Endodermal cell (in vitro differentiated cells): Measurements from ENCODE around the gene SLC35A2. TPM values are rescaled to one million over a fixed set of nuclear protein-coding genes. Genes with fewer than 3 reads are reported as not detected.

Experiments used
- DNase-seq: peaks from one replicate; pipeline ENCODE4 v3.0.0-alpha.2; 2017
- H3K27ac ChIP-seq: 2 replicates; pipeline ENCODE4 v1.5.1; 2013; ENCODE audit warnings: mild to moderate bottlenecking, low read depth, low read length, moderate library complexity
- H3K27me3 ChIP-seq: 2 replicates; pipeline ENCODE4 v1.6.1; 2013; ENCODE audit warnings: mild to moderate bottlenecking, low read length, moderate library complexity; ENCODE audit not compliant: insufficient read depth, control insufficient read depth, poor library complexity, severe bottlenecking
- H3K36me3 ChIP-seq: 2 replicates; pipeline ENCODE4 v1.7.0; 2013; ENCODE audit warnings: mild to moderate bottlenecking, low read length, moderate library complexity; ENCODE audit not compliant: control insufficient read depth, insufficient read depth
- H3K4me1 ChIP-seq: one replicate; pipeline ENCODE4 v1.7.0; 2013; ENCODE audit warnings: low read length; ENCODE audit not compliant: control insufficient read depth, insufficient read depth
- H3K4me3 ChIP-seq: 2 replicates; pipeline ENCODE4 v1.5.1; 2013; ENCODE audit warnings: mild to moderate bottlenecking, low read length, moderate library complexity
- H3K9ac ChIP-seq: 2 replicates; pipeline ENCODE4 v1.6.1; 2013; ENCODE audit warnings: mild to moderate bottlenecking, low read length, moderate library complexity; ENCODE audit not compliant: poor library complexity, severe bottlenecking; ENCODE audit errors: extremely low read depth
- H3K9me3 ChIP-seq: 2 replicates; pipeline ENCODE4 v1.6.1; 2013; ENCODE audit warnings: mild to moderate bottlenecking, low read length, moderate library complexity; ENCODE audit not compliant: control insufficient read depth
- H3K27ac Mint-ChIP-seq: 2 replicates; pipeline ENCODE4 v1.8.0; 2020; ENCODE audit warnings: mixed read lengths
- H3K27me3 Mint-ChIP-seq: 2 replicates; pipeline ENCODE4 v1.8.0; 2021; ENCODE audit warnings: mild to moderate bottlenecking, mixed read lengths; ENCODE audit not compliant: insufficient read depth
- H3K36me3 Mint-ChIP-seq: 2 replicates; pipeline ENCODE4 v1.8.0; 2020; ENCODE audit warnings: low read depth, mixed read lengths
- H3K4me1 Mint-ChIP-seq: 2 replicates; pipeline ENCODE4 v1.8.0; 2020; ENCODE audit warnings: mixed read lengths
- H3K4me3 Mint-ChIP-seq: 2 replicates; pipeline ENCODE4 v1.8.0; 2020; ENCODE audit warnings: mild to moderate bottlenecking, moderate library complexity, mixed read lengths
- H3K9me3 Mint-ChIP-seq: 2 replicates; pipeline ENCODE4 v1.8.0; 2020; ENCODE audit warnings: mild to moderate bottlenecking, mixed read lengths
- WGBS, 2 experiments: methylation state at CpG; one replicate each; pipeline versions ENCODE4 v1.1.5 to v1.1.7; 2013; ENCODE audit warnings: missing lambda C conversion rate in 2 of 2, mixed read lengths in 1 of 2; ENCODE audit not compliant: insufficient coverage in 1 of 2, insufficient read length in 1 of 2; 5-methylcytosine and 5-hydroxymethylcytosine counted together
- total RNA-seq, 2 donors: library from RNA; stranded (reverse); fragmentation: NEBNext Ultra II Directional in 1 of 2; extraction: Animal tissue kit (Norgen Biotek cat#: 25700) in 1 of 2; gene quantifications; 2 replicates in 1 of 2; 3 replicates in 1 of 2; pipeline ENCODE4 v1.2.1, GENCODE V29; 2021
- TF ChIP-seq, protein P1 (sequence below): fragments of 200-600 bp; sonication (generic); conservative IDR thresholded peaks from 2 replicates; pipeline ENCODE4 v1.5.0; 2021; ENCODE audit warnings: antibody characterized with exemption, mild to moderate bottlenecking

The SLC35A2 gene
- total RNA-seq, 2 donors from 2014 or later = 22.8 to 24.7 TPM

DNA sequence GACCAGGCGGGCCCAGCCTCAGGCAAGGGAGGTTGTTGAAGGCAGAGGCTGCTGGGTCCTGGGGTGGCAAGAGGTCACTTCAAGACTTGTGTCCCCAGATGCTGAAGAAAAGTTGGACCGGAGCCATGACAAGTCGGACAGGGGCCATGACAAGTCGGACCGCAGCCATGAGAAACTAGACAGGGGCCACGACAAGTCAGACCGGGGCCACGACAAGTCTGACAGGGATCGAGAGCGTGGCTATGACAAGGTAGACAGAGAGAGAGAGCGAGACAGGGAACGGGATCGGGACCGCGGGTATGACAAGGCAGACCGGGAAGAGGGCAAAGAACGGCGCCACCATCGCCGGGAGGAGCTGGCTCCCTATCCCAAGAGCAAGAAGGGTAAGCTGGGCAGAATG lies 9.3 kb downstream of the SLC35A2 start:
- 96 to 100% methylated on average over 9 to 20 of the region's 20 CpGs for WGBS, 2 experiments
- Mint-ChIP-seq H3K27me3 (no peaks in the 10 kb centered on the region), H3K27ac (no peak overlapping the region), H3K36me3 (peaks cover 39% of the 10 kb centered on the region), H3K9me3 (peaks cover 65% of the 10 kb centered on the region), H3K4me3 (no peak overlapping the region), H3K4me1 (no peaks in the 10 kb centered on the region)
- H3K9ac ChIP-seq = no peak overlapping the region
- H3K4me1 ChIP-seq = no peaks in the 10 kb centered on the region
- no peaks in the 10 kb centered on the region for H3K9me3 ChIP-seq
- no peak overlapping the region for H3K27ac ChIP-seq
- H3K36me3 ChIP-seq = peaks cover 18% of the 10 kb centered on the region
- DNase-seq = no peak
- TF ChIP-seq, protein P1, sequence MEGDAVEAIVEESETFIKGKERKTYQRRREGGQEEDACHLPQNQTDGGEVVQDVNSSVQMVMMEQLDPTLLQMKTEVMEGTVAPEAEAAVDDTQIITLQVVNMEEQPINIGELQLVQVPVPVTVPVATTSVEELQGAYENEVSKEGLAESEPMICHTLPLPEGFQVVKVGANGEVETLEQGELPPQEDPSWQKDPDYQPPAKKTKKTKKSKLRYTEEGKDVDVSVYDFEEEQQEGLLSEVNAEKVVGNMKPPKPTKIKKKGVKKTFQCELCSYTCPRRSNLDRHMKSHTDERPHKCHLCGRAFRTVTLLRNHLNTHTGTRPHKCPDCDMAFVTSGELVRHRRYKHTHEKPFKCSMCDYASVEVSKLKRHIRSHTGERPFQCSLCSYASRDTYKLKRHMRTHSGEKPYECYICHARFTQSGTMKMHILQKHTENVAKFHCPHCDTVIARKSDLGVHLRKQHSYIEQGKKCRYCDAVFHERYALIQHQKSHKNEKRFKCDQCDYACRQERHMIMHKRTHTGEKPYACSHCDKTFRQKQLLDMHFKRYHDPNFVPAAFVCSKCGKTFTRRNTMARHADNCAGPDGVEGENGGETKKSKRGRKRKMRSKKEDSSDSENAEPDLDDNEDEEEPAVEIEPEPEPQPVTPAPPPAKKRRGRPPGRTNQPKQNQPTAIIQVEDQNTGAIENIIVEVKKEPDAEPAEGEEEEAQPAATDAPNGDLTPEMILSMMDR = no peak
- no peak overlapping the region for H3K4me3 ChIP-seq
- no peaks in the 10 kb centered on the region for H3K27me3 ChIP-seq

GRCh38 chrX:48901069-48901468 lies 10.4 kb downstream of the SLC35A2 start:
- H3K27me3 ChIP-seq = no peaks in the 10 kb centered on the region
- 94% methylated on average over 7 of the region's 7 CpGs; no CpG with 5 or more reads in 1 of the 2 experiments for WGBS, 2 experiments
- H3K36me3 ChIP-seq = peaks cover 16% of the 10 kb centered on the region
- DNase-seq = no peak
- no peaks in the 10 kb centered on the region for H3K4me1 ChIP-seq
- peaks cover 43% of the 10 kb centered on the region for H3K36me3 Mint-ChIP-seq
- H3K9me3 ChIP-seq = no peaks in the 10 kb centered on the region
- H3K27ac ChIP-seq = no peak overlapping the region
- H3K4me3 ChIP-seq = no peak overlapping the region
- H3K27me3 Mint-ChIP-seq = no peaks in the 10 kb centered on the region
- TF ChIP-seq, protein P1 = no peak
- H3K9me3 Mint-ChIP-seq = peaks cover 68% of the 10 kb centered on the region
- H3K9ac ChIP-seq = no peak overlapping the region
- H3K27ac Mint-ChIP-seq = no peak overlapping the region
- H3K4me1 Mint-ChIP-seq = no peaks in the 10 kb centered on the region
- no peak overlapping the region for H3K4me3 Mint-ChIP-seq

- Mint-ChIP-seq H3K4me3 (no peak overlapping the region), H3K4me1 (no peaks in the 10 kb centered on the region)
These were observed 12.4 kb downstream of the SLC35A2 start for GRCh38 chrX:48899078-48899410.

More at GRCh38 chrX:48899078-48899410, 12.4 kb downstream of the SLC35A2 start:
- Histone ChIP-seq H3K27ac (no peak overlapping the region), H3K4me1 (no peaks in the 10 kb centered on the region), H3K36me3 (peaks cover 20% of the 10 kb centered on the region), H3K9ac (no peak overlapping the region), H3K27me3 (no peaks in the 10 kb centered on the region), H3K4me3 (no peak overlapping the region), H3K9me3 (no peaks in the 10 kb centered on the region)
- TF ChIP-seq, protein P1 = no peak
- Mint-ChIP-seq H3K27ac (no peak overlapping the region), H3K36me3 (peaks cover 34% of the 10 kb centered on the region), H3K9me3 (peaks cover 65% of the 10 kb centered on the region), H3K27me3 (no peaks in the 10 kb centered on the region)
- 95 to 100% methylated on average over 3 to 8 of the region's 8 CpGs for WGBS, 2 experiments
- DNase-seq = no peak
